HG02973 (cell line): ENCODE measurements around the gene SUSD1.

Experiments used
- ATAC-seq: cut with Tn5 transposase; IDR thresholded peaks from one replicate; pipeline ENCODE4 v1.9.1; 2021; ENCODE audit warnings: moderate library complexity; ENCODE audit not compliant: unreplicated experiment

The SUSD1 gene

DNA sequence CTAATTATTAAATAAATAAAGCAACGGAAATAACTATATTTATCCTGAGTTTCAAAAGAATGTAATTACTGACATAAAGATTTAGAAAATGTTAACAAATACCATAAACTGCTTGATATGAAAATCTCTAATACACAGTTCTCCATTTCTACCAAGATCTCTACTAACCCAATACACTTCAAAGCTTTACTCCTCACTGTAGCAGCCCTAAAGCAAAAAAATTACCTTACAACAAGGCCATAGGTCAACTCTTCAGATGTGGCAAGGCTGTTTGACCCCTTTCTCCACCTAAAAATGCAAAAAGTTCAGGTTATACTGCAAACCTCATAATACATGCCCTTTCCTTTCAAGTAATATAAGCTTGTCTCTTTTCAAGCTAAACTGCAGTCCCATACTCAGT, 181.8 kb downstream of the SUSD1 start:
- no peak for ATAC-seq

- ATAC-seq = peak; percentile 90
Measured at GRCh38 chr9:111992523-111992922, 182.6 kb downstream of the SUSD1 start.

DNA sequence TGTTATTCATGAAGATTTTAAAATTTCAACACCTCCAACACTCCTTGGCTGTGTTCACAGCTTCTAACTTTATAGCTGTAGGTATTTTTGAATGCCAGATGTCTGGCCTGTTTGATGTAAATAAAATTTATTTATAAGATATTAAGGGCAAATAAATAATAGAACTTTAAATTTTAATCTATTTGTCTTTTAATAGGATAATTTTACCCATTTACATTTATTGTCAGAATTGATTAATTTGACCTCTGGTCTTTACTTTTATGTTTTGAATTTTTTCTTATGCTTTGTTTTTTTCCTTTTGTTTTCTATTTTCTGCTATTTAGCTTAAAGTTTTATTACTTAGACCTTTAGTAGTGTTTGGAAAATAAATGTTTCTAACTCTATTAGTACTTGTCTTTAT, 183.9 kb downstream of the SUSD1 start:
- no peak for ATAC-seq
